Neural crest cell (in vitro differentiated cells): ENCODE measurements around the gene CYYR1. TPM values are rescaled to one million over a fixed set of nuclear protein-coding genes. Genes with fewer than 3 reads are reported as not detected.

Experiments used
- DNase-seq: peaks from one replicate; pipeline ENCODE4 v3.0.0; 2021; ENCODE audit warnings: low read depth, mixed read lengths, low spot score
- H3K27ac Mint-ChIP-seq: one replicate; pipeline ENCODE4 v1.8.0; 2021; ENCODE audit warnings: mild to moderate bottlenecking, mixed read lengths; ENCODE audit not compliant: unreplicated experiment
- H3K27me3 Mint-ChIP-seq: 2 replicates; pipeline ENCODE4 v1.8.0; 2021; ENCODE audit warnings: low read depth, mild to moderate bottlenecking, mixed read lengths
- H3K36me3 Mint-ChIP-seq: 2 replicates; pipeline ENCODE4 v1.8.0; 2021; ENCODE audit warnings: low read depth, mild to moderate bottlenecking, mixed read lengths
- H3K4me1 Mint-ChIP-seq: 2 replicates; pipeline ENCODE4 v1.8.0; 2021; ENCODE audit warnings: mixed read lengths
- H3K4me3 Mint-ChIP-seq: one replicate; pipeline ENCODE4 v1.8.0; 2021; ENCODE audit warnings: mild to moderate bottlenecking, mixed read lengths
- H3K9me3 Mint-ChIP-seq: 2 replicates; pipeline ENCODE4 v1.8.0; 2021; ENCODE audit warnings: mixed read lengths
- total RNA-seq: library from RNA; stranded (reverse); gene quantifications from 2 replicates; pipeline ENCODE4 v1.2.1, GENCODE V29; 2021
- TF ChIP-seq, protein P1 (sequence below): fragments of 200-600 bp; sonication (generic); conservative IDR thresholded peaks from 2 replicates; pipeline ENCODE4 v1.5.0; 2021; ENCODE audit warnings: antibody characterized with exemption, mild to moderate bottlenecking

CYYR1 gene
- total RNA-seq, 1 donor from 2014 or later, result 18.2 TPM

DNA sequence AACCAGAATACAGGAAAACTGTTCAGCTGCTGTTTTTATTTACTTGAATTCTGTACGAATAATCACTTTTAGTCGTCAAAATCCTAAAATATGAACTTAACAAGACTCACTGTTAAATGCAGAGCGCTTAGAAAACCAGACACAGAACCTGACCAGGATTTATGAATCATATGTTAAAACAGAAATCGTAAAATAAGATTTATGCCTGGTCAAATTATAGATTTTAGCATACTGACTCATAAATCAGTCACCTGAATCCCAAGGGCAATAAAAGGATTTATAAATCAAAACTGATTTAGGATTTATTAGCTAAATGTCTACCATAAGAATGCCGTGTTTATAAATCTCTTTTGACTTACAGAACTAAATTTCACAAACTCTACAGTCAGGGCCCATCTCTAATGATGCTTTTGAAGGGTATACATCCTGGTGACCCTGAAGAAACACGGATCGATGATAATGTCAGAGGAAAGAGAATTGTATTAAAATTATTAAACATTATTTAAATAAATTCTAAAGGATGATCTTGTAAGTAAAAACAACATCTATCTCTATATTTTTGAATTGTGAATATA is 28.8 kb downstream of the CYYR1 start:
- TF ChIP-seq, protein P1, sequence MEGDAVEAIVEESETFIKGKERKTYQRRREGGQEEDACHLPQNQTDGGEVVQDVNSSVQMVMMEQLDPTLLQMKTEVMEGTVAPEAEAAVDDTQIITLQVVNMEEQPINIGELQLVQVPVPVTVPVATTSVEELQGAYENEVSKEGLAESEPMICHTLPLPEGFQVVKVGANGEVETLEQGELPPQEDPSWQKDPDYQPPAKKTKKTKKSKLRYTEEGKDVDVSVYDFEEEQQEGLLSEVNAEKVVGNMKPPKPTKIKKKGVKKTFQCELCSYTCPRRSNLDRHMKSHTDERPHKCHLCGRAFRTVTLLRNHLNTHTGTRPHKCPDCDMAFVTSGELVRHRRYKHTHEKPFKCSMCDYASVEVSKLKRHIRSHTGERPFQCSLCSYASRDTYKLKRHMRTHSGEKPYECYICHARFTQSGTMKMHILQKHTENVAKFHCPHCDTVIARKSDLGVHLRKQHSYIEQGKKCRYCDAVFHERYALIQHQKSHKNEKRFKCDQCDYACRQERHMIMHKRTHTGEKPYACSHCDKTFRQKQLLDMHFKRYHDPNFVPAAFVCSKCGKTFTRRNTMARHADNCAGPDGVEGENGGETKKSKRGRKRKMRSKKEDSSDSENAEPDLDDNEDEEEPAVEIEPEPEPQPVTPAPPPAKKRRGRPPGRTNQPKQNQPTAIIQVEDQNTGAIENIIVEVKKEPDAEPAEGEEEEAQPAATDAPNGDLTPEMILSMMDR, result no peak
- Mint-ChIP-seq H3K4me1 (no peaks in the 10 kb centered on the region), H3K4me3 (no peak overlapping the region), H3K9me3 (no peaks in the 10 kb centered on the region), H3K27me3 (no peaks in the 10 kb centered on the region), H3K27ac (no peak overlapping the region), H3K36me3 (peaks cover 4% of the 10 kb centered on the region)
- DNase-seq, result no peak

- Mint-ChIP-seq H3K4me3 (no peak overlapping the region), H3K27me3 (no peaks in the 10 kb centered on the region), H3K36me3 (peaks cover 6% of the 10 kb centered on the region), H3K9me3 (no peaks in the 10 kb centered on the region), H3K4me1 (no peaks in the 10 kb centered on the region), H3K27ac (no peak overlapping the region)
- TF ChIP-seq, protein P1, result no peak
- DNase-seq, result no peak
Observed at GRCh38 chr21:26540651-26541050, 32.4 kb downstream of the CYYR1 start.

- H3K4me3 Mint-ChIP-seq, result no peak overlapping the region
- DNase-seq, result no peak
- TF ChIP-seq, protein P1, result no peak
- no peaks in the 10 kb centered on the region for H3K4me1 Mint-ChIP-seq
- H3K36me3 Mint-ChIP-seq, result peaks cover 5% of the 10 kb centered on the region
- H3K27me3 Mint-ChIP-seq, result no peaks in the 10 kb centered on the region
- no peaks in the 10 kb centered on the region for H3K9me3 Mint-ChIP-seq
- H3K27ac Mint-ChIP-seq, result no peak overlapping the region
Observed at GRCh38 chr21:26539566-26539965, 33.5 kb downstream of the CYYR1 start.

DNA sequence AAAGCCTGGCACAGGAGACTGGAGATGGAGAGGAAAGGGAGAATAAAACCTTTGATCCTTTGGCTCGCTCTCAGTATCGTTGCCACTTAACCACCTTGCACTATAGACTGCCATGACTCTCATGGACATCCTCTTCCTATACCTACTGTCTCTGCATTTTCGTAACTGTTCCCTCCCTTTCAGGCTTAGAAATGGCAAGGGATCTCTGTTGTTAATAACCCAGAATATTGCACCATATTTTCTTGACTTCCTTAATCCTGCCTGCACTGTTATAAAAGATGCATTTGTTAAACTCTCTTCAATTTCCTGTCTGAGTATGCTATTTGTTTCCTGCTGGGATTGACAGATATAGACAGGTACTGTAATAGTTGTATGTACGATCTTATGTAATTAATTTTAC is 38.6 kb downstream of the CYYR1 start:
- DNase-seq, result no peak
- Mint-ChIP-seq H3K36me3 (peaks cover 14% of the 10 kb centered on the region), H3K4me1 (no peaks in the 10 kb centered on the region), H3K9me3 (peaks cover 4% of the 10 kb centered on the region), H3K4me3 (no peak overlapping the region), H3K27ac (no peak overlapping the region), H3K27me3 (no peaks in the 10 kb centered on the region)
- TF ChIP-seq, protein P1, result no peak

DNA sequence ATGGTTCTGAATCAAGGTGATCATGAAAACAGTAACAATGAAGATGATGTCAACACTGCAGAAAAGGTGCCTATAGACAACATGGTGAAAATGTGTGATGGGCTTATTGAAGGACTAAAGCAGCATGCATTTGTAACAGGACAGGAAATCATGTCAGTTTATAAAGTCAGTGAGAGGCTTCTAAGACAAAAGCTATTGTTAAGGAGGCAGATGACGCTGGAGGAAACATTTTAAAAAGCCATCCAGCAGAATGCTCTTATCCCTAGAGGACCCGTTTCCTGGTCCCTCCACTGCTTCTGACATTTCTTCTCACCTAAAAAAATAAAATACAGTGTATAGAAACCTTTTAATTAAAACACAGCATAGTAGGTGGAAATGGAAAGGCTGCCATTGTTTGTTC is 40.9 kb downstream of the CYYR1 start:
- Mint-ChIP-seq H3K4me3 (no peak overlapping the region), H3K27ac (no peak overlapping the region), H3K36me3 (peaks cover 14% of the 10 kb centered on the region), H3K4me1 (no peaks in the 10 kb centered on the region), H3K9me3 (peaks cover 4% of the 10 kb centered on the region), H3K27me3 (no peaks in the 10 kb centered on the region)
- TF ChIP-seq, protein P1, result no peak
- DNase-seq, result no peak
